Activated CD4-positive, alpha-beta T cell treated with anti-CD3 and anti-CD28 coated beads, Interleukin-2, amount 50 U/mL, for 48 hours (primary cell): ENCODE results near the gene ZMIZ1.

Experiments
- DNase-seq, 2 experiments: peaks; one replicate each; pipeline ENCODE4 v3.0.0-alpha.2; 2020

ZMIZ1 gene

DNA sequence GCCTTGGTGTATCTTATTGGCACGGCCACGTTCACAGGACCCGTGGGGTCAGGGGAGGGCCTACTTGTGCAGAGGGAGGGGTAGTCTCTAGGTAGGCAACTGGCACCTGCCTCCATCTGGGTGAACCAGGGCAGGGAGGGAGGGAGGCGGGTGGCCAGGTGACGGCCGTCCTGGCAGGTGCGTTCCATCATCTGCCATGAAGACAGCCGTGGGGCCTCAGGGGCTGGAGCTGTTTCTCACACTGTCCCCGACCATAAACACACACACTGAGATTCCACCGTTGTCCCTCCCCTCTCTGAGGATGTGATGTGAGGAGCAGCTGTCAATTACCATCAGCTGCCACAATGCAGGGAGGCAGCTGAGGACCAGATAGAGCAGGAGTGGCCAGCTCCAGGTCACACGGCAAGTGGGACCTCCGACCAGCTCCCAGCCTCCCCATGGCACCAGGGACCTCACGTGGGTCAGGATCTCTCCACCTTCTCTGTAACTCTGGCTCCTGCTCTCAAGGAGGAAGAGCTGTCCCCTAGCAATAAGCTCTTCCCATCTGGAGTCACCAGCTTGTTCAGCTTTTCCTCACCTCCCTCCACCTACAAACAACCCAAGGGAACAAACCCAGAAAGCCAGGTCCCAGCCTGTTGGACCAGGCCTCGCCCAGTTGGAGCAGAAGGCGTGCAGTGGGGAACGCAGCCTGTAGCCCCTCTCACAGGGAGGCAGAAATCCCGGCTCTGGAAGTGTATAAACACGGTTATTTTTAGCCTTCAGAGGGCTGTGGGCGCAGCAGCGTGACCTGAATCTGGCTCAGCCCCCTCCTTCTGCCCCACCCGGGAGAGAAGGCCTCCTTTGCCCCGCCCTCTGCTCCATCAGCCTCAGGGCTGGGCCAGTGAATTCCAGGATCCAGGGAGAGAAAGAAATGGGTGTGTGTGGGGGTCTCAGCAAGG is 33.1 kb downstream of the ZMIZ1 start:
- DNase-seq = no peak

GRCh38 chr10:79102498-79102874 is 33.7 kb downstream of the ZMIZ1 start:
- DNase-seq = no peak

DNA sequence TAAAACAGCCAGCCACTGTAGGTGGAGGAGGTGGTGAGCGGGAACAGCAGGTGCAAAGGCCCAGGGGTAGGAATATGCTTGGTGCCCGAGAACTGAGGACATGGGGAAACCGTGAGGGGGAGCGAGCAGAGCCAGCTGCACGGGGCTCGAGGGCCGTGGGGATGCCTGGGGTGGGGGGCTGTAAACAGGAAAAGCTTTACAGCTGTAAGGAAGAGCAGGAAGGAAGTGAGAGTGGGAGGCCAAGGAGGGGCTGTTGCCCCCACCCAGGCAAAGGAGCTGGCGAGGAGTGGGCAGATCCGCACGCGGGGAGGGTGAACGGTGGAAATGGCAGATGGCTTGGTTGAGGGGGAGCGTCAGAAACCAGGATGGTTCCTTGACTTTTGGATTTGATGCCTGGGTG is 34.4 kb downstream of the ZMIZ1 start:
- no peak for DNase-seq

- DNase-seq = no peak
Observed at GRCh38 chr10:79103585-79103984, 34.8 kb downstream of the ZMIZ1 start.

GRCh38 chr10:79105150-79105739 is 36.5 kb downstream of the ZMIZ1 start:
- no peak for DNase-seq

DNA sequence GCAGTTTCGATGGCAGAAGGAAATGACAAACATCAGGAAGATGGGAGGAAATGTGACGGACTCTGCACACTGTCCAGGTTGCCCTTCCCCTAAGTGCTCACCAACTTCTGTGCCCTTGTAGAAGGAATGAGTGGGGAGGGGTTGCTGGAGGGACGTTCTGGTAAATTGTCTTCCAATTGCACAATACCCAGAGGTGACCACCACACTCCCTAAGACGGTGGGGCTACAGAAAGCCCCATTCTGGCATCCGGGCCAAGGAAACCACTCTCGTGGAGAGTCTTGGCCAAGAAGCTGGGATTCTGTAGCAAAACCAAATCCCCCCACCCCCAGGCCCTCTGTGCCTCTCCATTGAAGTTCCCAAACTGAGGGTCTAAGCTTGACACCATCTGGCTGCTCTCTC is 37.1 kb downstream of the ZMIZ1 start:
- no peak for DNase-seq

DNA sequence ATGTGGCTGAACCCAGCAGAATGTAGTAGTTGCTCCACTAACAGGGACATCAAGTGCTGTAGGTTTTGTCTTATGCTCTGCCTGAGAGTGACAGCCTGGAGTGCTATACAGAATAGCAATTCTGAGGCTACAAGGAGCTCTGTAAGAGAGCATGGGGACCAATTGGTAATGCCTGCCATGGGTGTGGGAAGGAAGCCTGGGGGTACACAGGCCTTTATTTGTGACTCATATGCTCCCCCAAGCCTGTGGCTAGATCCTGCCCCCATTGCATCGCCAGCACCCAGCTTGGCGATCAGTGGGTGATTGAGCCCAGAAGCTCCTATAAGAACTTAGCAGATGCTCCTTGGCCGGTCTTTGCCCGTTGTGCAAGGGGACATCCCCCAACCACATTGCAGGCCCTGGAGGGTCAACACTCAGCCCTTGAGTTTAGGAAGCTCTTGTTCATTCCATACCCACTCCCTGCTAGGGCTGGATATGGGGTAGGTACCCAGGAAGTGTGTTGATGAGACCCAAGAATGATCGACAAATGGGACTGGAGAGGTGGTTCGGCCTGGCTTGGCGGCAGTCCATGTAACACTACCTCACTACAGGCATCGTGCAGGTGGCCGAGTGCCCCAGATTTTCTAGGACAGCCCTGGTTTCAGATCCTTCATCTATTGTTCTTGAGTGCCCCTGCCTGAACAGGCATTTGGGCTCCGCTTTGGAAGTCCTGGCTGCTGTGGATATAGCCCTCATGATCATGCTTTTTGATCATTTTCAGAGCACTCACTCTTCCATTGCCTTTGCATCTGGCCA is 37.7 kb downstream of the ZMIZ1 start:
- DNase-seq = no peak

DNA sequence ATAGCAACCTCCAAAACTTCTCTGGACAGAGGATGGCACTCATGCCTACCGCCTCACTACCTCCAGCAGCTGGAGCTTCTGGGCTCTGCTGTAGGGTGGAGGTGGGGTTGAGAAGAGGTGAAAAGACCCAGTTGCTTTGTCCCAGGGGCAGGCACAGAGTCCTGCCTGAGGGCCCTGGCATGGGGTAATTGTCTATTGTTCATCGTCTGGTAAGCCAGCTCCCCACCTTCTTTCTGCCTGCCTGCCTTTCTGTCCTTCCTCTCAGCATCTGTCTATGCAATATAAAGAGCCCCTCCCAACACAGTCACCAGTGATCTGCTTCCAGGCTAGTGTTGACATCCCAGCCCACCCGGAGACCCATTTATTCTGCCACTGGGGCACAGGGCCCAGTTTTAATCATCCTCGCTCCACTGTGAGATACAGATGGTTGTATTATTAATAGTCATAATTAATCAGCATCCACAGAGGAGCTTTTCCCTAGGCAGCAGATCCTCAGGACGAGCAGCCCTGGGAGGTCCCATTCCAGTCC is 39.0 kb downstream of the ZMIZ1 start:
- DNase-seq = no peak

GRCh38 chr10:79108728-79109127 is 40.0 kb downstream of the ZMIZ1 start:
- no peak for DNase-seq

- no peak for DNase-seq
Observed at GRCh38 chr10:79111427-79111826, 42.7 kb downstream of the ZMIZ1 start.

- DNase-seq = no peak
Observed at GRCh38 chr10:79111846-79112614, 43.3 kb downstream of the ZMIZ1 start.

DNA sequence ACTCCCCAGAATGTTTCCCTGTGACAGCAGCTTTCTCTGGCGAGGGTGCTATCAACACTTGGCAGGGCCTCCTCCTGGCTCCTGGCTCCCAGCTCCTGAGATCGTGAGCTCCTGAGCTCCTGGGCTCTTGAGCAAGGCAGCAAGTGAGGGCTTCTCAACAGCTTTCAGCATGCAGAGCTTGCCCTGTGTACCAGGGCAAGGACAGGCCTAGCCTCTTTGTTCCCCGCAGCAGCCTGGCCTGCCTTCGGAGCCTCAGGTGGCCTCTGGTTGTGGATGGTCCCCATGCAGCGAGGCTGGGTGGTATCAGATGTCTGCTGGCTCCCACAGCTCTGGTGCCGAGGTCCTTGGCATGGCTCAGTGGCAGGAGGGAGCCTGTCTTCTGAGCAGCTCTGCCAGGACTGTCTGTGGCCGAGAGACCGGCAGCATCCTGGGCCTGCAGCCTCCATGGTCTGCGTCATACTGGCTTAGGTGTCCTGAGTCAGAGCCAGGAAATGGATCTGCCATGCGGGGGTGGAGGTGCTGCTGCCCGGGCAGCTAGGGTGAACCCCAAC is 44.2 kb downstream of the ZMIZ1 start:
- DNase-seq = no peak

GRCh38 chr10:79113827-79114226 is 45.1 kb downstream of the ZMIZ1 start:
- no peak for DNase-seq

- no peak for DNase-seq
Observed at GRCh38 chr10:79115302-79115701, 46.5 kb downstream of the ZMIZ1 start.

DNA sequence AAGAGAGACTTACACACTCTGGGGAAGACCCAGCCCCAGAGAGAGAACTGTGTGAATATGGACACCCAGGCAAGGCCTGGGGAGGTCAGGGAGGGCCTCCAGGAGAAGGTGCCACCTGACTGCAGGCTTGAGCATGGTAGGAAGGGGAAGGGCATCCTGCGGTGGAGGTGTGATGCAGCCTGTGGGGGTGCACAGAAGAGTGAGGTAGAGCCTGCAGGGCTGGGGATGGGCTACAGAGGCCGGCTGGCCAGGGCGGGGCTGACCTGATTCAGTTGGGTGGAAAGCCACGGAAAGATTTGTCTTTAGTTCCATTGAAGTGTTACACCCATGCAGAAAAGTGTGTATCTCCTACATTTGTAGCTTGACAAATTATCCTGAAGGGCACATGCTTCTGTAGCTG is 47.6 kb downstream of the ZMIZ1 start:
- no peak for DNase-seq

- DNase-seq = no peak
Observed at GRCh38 chr10:79116801-79117723, 48.3 kb downstream of the ZMIZ1 start.

DNA sequence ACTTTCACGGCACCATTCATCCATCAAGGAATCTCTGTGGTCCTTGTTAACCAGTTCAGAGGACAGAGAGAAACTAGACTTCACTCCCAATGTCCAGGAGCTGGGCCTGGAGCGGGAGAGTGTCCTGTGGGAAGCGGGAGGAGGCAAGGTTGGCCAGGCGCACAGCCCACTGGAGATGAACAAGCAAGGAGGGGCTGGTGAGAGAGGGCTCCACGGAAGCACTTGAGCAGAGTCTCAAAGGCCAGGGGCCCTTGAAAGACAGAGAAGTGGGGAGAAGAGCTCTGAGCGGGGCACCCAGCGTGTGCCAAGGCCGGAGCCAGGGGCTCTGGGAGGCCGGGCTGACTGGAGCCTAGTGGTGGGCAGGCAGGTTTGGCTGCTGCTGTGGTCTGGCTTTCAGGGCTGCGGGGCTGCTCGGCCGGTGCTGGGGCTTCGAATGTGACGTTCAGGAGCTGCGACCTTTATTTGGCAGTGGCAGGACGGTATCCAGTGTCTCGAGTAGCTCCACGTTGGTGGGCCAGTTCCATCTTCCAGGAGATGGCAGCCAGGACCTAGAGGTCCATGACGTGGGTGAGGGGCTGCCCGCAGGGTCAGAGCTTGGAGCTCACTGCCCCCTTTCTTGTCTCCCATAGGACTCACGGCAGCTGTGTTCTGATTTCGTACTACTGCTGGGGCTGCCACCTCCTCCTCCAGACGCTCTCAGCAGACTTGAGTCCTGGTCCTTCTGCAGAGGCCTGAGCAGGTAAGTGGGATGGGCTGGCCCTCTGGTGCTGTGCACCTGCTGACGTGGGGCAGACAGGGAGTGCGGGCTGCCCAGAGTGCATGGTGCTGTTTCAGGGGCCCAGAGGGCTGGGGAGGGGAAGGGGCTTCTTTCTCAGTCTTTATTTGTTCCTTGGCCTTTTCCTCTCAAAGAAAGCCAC is 49.8 kb downstream of the ZMIZ1 start:
- no peak for DNase-seq

DNA sequence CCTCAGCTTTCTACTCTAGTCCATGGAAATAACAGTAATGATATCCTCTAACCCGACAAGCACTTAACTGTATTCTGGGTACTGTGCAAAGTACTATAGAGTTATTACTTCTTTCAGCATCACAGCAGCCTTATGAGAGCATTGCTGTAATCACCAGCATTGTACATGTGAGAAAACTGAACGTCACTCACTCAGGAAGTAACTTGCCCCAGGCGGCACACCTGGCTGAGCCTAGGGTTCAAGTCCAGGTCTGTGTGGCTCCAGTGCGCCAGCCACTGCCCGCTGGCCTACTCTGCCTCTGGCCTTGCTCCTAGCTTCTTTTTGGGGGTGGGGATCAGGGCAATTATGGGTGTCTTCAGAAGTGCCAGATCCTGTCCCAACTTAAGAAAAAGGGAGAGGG is 50.5 kb downstream of the ZMIZ1 start:
- no peak for DNase-seq

GRCh38 chr10:79123547-79123963 is 54.8 kb downstream of the ZMIZ1 start:
- DNase-seq = no peak

DNA sequence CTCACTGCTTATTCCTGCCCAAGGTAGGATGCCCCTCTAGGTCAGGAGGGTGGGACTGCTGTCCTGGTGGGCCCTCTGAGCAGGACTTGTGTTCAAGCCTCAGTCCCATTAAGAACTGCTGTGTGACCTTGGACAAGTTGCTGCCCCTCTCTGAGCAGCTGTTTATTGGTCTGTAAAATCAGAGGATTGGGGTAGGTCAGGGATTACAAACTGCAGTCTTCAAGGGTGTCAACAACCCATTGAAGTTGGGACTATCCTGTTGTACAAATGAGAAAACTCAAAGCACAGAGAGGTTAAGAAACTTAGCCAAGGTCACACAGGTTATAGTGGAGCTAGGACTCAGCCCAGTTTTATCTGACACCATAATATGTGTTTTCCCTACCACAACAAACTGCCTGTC is 55.3 kb downstream of the ZMIZ1 start:
- DNase-seq = no peak
